Measurements from ENCODE around the gene TTLL4.
"Not testable (repeated sequence)": the region's sequence is repeated elsewhere in the genome, so short reads cannot be mapped to it uniquely, and the experiment has no call there.

Gene TTLL4

GRCh38 chr2:218745559-218746469, 35.2 kb downstream of the TTLL4 start:
- DNase-seq (ENCODE audit: low spot score): no peak

- DNase-seq (ENCODE audit: low spot score): no peak
Observed at GRCh38 chr2:218746470-218746795, 35.8 kb downstream of the TTLL4 start.

- DNase-seq (ENCODE audit: low spot score): no peak
Observed at GRCh38 chr2:218746960-218747359, 36.3 kb downstream of the TTLL4 start.

- no peak for DNase-seq (ENCODE audit: low spot score)
Observed at GRCh38 chr2:218748741-218749441, 38.3 kb downstream of the TTLL4 start.

GRCh38 chr2:218754201-218754600, 43.6 kb downstream of the TTLL4 start:
- no peak for DNase-seq (ENCODE audit: low spot score)

- no peak for DNase-seq (ENCODE audit: low spot score)
Observed at GRCh38 chr2:218754781-218755180, 44.1 kb downstream of the TTLL4 start.

GRCh38 chr2:218755198-218755566, 44.5 kb downstream of the TTLL4 start:
- DNase-seq (ENCODE audit: low spot score): no peak

GRCh38 chr2:218755567-218756404, 45.2 kb downstream of the TTLL4 start:
- DNase-seq (ENCODE audit: low spot score): no peak

GRCh38 chr2:218756599-218757377, 46.2 kb downstream of the TTLL4 start:
- DNase-seq (ENCODE audit: low spot score): no peak

GRCh38 chr2:218761795-218762194, 51.2 kb downstream of the TTLL4 start:
- DNase-seq (ENCODE audit: low spot score): no peak

GRCh38 chr2:218772759-218773158, 62.1 kb downstream of the TTLL4 start:
- DNase-seq (ENCODE audit: low spot score): not testable (repeated sequence)

- DNase-seq (ENCODE audit: low spot score): no peak
Observed at GRCh38 chr2:218773881-218774280, 63.2 kb downstream of the TTLL4 start.

- DNase-seq (ENCODE audit: low spot score): no peak
Observed at GRCh38 chr2:218776488-218776887, 65.9 kb downstream of the TTLL4 start.

- DNase-seq (ENCODE audit: low spot score): no peak
Observed at GRCh38 chr2:218777276-218777990, 66.8 kb downstream of the TTLL4 start.

- no peak for DNase-seq (ENCODE audit: low spot score)
Observed at GRCh38 chr2:218780046-218780445, 69.4 kb downstream of the TTLL4 start.

GRCh38 chr2:218780851-218781690, 70.4 kb downstream of the TTLL4 start:
- DNase-seq (ENCODE audit: low spot score): no peak

GRCh38 chr2:218781691-218782527, 71.3 kb downstream of the TTLL4 start, which contains the start of gene CYP27A1:
Gene CYP27A1, plus strand, starts transcription at chr2:218782147. Its CDS starts 36 bp downstream, at chr2:218782183.
- DNase-seq (ENCODE audit: low spot score): no peak

GRCh38 chr2:218782528-218782844, 71.9 kb downstream of the TTLL4 start:
- no peak for DNase-seq (ENCODE audit: low spot score)

- DNase-seq (ENCODE audit: low spot score): no peak
Observed at GRCh38 chr2:218783688-218784087, 73.1 kb downstream of the TTLL4 start.

Measured in CD4-positive, alpha-beta T cell treated with Interleukin-2 at 100 ng/mL for 4 hours (primary cell).